WI38 (cell line): ENCODE measurements around the gene SYNGR1.

Source experiments
- H3K4me3 ChIP-seq: 2 replicates; pipeline ENCODE4 v1.5.1; 2011; ENCODE audit warnings: low read depth, mild to moderate bottlenecking, control low read depth, low read length
- TF ChIP-seq, protein P1 (sequence below): IDR thresholded peaks from 2 replicates; pipeline ENCODE4 v1.5.1; 2012; ENCODE audit warnings: low read depth, mild to moderate bottlenecking, control low read depth, low read length

The SYNGR1 gene

GRCh38 chr22:39349967-39350726 lies at the start of gene SYNGR1:
TSS of gene SYNGR1 (plus strand) at chr22:39349991. CDS start at chr22:39350011, 20 bp downstream.
- peak within 1 kb of the TSS; percentile 76 for H3K4me3 ChIP-seq
- TF ChIP-seq, protein P1, sequence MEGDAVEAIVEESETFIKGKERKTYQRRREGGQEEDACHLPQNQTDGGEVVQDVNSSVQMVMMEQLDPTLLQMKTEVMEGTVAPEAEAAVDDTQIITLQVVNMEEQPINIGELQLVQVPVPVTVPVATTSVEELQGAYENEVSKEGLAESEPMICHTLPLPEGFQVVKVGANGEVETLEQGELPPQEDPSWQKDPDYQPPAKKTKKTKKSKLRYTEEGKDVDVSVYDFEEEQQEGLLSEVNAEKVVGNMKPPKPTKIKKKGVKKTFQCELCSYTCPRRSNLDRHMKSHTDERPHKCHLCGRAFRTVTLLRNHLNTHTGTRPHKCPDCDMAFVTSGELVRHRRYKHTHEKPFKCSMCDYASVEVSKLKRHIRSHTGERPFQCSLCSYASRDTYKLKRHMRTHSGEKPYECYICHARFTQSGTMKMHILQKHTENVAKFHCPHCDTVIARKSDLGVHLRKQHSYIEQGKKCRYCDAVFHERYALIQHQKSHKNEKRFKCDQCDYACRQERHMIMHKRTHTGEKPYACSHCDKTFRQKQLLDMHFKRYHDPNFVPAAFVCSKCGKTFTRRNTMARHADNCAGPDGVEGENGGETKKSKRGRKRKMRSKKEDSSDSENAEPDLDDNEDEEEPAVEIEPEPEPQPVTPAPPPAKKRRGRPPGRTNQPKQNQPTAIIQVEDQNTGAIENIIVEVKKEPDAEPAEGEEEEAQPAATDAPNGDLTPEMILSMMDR = no peak

DNA sequence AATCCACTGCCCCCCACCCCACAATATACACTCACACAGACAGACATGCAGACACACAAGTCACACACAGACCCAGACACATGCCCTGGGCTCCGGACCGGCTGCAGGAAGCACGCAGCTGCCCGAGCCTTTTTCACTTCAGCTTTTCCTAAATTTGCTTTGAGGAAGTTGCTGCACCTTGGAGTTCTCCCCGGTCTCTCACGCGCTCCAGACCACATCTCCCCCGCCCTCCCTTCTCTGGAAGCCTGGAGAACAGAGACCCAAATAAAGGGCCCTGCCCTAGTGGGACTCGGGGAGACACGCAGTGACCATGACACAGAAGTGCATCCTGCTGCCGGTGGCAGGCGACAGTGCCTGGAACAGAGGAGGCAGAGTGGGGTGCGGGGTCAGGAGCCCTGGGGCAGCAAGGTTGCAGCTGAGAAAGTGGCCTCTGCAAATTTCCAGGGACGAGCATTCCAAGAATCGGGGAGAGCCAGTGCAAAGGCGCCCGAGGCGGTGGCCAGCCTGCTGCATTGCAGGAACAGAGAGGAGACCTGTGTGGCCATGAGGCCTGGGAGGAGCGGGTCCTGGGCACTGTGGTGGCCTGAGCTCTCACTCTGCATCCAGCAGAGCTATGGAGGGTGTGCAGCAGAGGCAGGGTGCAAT lies 49.5 kb upstream of the SYNGR1 start:
- TF ChIP-seq, protein P1 = no peak
- H3K4me3 ChIP-seq = no peak overlapping the region

DNA sequence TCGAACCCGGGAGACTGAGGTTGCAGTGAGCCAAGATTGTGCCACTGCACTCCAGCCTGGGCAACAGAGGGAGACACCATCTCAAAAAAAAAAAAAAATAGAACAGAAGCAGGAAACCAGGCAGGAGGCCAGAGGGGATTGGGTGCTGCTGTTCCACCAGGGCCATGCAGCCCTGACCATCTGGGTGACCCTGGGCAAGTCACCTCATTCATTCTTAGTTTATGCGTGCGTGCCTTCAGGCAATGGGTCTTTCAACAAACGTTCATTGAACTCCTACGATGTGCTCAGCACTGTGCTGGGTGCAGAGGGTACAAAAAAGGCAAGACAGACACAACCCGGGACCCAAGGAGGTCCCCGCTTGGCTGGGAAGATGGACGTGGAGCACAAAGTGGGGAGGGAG lies 48.7 kb upstream of the SYNGR1 start:
- TF ChIP-seq, protein P1 = no peak
- no peak overlapping the region for H3K4me3 ChIP-seq

GRCh38 chr22:39301926-39302325 lies 47.9 kb upstream of the SYNGR1 start:
- H3K4me3 ChIP-seq = no peak overlapping the region
- TF ChIP-seq, protein P1 = no peak

GRCh38 chr22:39302431-39302960 lies 47.3 kb upstream of the SYNGR1 start:
- TF ChIP-seq, protein P1 = no peak

DNA sequence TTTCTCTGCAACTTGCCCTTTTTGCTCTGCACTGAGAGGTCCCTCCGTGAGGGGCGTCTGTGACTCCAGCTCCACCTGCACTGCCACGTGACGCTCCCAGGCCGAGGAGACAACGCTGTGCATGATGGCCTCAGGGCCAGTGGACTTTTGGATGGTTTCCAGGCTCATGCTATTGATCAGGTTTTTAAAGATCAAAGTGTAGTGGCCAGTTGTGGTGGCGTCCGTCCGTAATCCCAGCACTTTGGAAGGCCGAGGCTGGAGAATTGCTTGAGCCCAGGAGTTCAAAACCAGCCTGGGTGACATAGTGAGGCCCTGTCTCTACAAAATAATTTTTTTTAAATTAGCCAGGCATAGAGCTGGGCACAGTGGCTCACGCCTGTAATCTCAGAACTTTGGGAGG lies 46.4 kb upstream of the SYNGR1 start:
- TF ChIP-seq, protein P1 = no peak
- H3K4me3 ChIP-seq = no peak overlapping the region

More at GRCh38 chr22:39302431-39302960, 47.3 kb upstream of the SYNGR1 start:
- H3K4me3 ChIP-seq = no peak overlapping the region

DNA sequence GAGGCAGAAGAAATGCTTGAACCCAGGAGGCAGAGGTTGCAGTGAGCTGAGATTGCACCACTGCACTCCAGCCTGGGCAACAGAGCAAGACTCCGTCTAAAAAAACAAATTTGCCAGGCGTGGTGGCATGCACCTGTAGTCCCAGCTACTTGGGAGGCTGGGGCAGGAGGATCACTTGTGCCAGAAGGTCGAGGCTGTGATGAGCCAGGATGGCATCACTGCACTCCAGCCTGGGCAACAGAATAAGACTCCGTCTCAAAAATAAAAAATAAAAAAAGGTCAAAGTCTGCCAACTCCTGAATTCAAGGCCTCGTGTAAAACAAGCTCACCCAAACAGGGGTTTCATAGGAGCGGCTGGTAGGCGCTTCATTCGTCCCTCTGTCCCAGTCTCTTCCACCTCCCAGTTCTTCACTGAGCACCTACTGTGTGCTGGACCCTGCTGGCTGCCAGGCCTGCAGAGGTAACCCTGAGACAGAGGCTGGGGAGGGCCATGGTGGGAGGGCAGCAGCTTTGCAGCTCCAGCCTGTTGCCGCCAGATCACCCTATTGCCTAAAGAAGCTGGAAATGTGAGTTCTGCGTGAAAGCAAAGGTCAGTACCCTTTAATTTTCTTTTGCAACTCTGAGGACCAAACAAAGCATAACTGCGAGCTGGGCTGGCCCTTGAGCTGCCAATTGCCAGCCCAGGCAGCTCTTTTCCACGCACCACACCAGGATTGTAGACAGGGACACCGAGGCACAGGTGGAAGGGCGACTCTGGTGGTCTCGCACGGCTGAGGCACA lies 45.7 kb upstream of the SYNGR1 start:
- no peak overlapping the region for H3K4me3 ChIP-seq
- TF ChIP-seq, protein P1 = no peak
